Hematopoietic multipotent progenitor cell treated with erythropoietin and hydrocortisone succinate and interleukin-3 and kit ligand, for 15 days (in vitro differentiated cells): Measurements from ENCODE around the gene CAMK2D.
A peak's percentile ranks its signal among the peaks of the same experiment; 100 is the strongest.

ENCODE experiments used
- DNase-seq: peaks from one replicate; pipeline ENCODE4 v3.0.0-alpha.2; 2015; ENCODE audit warnings: low spot score

Gene CAMK2D

DNA sequence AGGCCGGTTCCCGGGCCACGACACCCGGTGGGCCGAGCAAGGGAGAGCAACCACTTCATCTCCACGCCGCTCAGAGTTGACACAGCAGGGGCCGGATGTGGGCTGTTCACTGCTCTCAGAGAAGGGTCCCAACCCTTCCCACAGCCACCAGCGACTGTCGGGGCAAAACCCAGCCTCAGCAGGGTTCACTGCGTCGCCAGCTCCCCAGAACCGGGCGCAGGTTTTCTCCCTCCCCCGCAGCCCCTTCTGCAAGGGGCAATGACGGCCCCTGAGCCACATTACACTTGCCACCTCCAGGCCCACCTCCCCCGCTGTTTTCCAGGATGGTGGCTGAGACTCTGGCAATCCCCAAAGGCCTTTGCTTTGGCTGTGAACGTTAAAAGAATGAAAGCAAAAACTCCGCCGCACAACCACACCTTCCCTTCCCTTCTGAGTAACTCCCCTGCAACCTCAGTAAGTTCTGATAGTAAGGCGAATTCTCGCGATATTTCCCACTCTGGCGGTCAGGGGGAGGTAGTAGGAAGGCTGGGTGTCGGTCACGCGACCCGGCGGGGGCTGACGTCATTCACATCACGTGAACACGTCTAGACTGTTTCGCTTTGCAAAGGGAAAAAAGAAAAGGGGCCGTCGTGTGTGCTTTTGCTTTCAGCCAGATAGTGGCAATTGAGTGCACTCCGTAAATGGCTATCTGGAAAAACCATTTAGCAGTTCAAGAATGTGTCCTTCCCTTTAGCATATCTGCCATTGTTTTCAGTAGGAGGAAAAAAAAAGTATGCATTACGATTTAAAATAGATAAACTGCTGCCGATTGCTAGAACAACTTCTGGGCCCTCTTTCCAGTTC is 869 bp upstream of the CAMK2D start:
- peak; percentile 86 for DNase-seq

DNA sequence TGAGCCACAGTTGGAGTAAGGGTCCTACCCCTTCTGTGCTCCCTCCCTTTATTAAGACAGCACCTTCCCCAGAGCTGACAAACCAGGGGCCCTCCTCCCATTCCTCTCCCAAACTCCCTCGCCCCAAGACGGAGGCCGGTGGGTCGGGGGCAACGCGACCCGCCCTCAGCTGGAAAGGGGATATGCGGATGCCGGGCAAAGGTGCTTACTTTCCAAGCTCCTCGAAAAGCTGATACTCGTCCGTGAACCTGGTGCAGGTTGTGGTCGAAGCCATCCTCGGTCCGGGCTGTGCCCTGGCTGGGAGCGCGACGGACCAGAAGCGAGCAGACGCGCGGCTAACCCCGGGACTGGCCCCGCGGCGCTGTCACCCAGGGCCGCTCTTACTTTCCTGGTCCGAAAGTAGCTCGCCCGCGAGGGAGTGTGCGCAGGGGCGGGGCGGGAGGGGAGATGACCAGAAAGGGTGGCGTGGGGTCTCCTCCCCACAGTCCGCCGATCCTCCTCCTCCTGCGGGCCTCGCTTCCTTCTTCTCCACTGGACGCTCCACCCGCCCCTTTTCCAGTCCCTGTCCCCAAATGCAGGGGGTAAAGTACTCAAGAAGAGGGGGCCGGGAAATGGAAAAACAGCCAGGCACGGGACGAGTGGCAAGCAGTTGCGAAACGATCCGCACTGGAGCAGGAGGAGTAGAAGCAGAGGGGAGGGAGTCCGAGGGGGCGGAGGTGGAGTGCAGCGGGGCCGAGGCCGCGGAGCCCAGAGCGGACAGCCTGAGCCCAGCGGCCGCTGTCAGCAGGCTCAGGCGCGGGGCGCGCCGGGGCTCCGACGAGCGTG is 531 bp downstream of the CAMK2D start:
- no peak for DNase-seq

DNA sequence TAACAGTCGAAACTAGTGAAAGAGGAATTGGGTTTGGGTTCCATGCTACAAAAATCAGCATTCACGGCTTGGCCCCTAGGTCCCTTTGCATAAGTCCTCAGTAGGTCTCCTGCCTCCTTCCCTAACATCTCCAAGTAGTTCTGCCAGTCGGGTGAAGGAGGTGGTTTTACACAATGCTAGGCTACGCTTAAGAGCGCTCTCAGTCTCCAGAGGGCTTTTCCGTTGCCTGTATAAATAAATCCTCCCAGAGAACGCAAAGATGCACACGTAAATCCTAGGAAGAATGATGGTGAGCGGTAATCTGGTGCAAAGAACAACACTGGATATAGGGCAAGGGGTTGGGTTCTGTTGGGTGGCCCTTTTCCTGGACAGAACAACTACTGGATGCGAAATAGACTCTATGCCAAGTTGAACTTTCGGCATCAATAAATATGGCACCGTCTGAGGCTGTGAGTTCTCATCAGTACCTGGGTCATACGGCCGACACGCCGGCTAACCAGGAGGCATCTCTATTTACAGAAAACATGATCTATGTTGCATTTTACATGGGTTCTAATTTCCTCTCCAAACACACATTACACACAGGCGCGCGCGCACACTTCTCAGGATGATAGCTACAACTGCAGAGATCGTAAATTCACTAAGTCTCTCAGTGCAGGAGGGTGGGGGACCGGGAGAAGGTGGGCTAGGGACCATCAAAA is 1.3 kb downstream of the CAMK2D start:
- no peak for DNase-seq

DNA sequence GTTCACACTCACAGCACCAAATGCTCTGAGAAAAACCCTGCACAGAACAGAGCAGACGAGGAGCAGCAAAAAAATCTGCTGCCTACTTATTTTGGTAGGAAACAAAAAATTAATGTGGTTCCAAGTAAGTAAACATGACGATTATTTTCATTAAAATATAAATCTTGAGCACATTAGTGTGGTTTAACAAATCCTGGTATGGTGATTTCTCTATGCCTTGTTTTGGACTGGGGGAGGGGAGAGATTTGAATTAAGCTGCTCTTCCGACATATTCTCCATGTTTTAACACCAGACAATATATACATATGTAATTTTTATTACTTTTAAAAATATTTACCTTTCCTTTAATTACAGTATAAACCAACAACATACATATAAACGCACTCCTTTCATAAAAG is 1.8 kb downstream of the CAMK2D start:
- DNase-seq: no peak

DNA sequence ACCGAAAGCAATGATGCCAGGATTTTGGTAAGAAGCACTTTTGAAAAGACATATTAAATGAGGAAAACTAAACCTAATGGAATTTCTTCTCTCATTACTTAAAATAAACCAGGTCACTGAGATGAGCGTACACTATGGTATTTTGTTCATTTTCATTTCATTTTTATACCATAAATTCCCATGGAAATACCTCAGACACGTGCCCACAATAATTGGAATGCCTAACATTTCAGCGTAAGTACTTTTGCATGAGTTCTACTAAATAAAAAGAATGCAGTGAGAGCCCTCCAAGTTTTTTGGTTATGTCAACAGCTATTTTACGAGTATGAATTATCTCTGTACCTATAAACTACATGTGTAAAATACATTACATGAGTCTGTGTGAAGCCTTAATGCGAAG is 3.2 kb downstream of the CAMK2D start:
- no peak for DNase-seq

DNA sequence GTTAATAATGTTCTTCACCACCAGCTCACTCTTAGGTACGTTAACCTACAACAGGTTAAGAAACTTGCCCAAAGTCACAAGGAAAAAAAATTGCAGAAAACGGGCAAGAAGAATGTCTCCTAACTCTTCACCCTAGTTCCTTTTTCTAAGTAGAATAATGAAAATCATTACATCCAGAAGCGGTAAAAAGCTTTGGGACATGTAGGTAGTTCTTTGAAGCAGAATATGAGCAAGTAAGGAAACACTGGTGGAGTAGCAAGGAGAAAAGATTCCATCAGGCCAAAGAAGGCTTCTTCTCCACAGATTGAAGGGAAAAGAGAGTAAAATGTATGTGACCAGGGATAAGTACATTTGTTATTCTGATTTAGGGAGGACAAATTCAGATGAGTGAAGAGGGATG is 4.1 kb downstream of the CAMK2D start:
- no peak for DNase-seq

DNA sequence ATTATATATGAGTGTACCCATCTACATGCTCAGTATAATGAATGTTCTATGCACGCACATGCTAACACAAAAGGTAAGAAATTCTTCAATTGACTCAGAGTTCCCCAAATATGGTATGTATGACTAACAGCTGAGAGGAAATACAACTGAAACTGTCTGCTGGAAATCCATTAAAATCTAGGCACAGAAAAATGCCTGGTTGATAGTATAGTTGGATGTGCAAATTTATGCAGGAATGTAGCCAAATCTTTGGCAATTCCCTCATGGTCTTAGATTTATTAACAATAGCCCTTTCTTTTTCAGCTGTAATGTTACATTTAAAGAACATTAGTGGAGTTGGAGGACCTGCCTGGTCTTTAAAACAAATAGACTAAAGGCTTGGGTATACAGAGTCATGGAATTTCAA is 5.5 kb downstream of the CAMK2D start:
- no peak for DNase-seq

DNA sequence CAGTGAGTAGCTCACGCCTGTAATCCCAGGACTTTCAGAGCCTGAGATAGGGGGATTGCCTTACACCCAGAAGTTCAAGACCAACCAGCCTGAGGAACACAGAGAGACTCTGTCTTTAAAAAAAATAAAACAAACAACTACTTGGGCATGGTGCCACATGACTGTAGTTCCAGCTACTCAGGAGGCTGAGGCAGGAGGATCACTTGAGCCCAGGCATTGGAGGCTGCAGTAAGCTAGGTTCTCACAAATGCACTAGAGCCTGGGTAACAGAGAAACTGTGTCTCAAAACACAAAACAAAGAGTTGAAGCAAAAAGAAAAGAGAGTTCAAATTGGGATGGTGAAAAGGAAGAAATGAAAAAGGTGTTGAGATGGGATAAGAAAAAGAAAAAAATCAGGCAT is 10.8 kb downstream of the CAMK2D start:
- no peak for DNase-seq

DNA sequence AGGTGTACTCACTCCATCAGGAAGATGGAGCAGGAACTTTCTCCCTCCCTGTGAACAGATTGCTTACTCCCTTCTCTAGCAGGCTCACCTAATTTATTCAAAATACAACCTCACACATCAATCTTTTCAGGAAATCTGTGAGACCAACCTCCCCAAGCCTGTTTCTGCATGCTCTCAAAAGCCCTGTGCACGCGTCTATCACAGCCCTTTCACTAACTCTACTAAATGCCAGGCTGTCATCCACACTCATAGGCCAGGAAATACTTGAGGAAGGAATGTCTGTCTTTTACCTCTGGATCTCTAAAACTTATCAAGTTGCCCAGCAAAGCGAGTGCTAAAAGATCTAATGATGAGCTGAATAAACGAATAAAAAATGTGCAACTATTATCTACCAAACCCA is 11.2 kb downstream of the CAMK2D start:
- no peak for DNase-seq

DNA sequence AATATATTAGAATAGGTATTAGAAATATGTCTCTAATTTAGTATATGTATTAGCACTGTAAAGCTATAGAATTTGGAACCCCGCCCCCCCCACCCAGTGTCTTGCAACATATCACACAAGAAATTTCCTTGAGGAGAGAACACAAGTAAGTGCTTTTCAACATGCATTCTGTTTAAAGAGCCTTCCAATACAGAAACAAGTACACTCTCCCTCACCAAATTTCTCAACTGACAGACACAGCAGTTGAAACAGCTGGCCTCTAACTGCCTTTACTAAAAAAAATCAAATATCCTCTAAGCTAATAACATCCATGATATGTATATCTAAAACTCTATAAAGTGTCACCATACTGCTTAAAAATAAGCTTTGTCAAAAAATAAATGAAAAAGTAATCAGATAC is 12.4 kb downstream of the CAMK2D start:
- no peak for DNase-seq

DNA sequence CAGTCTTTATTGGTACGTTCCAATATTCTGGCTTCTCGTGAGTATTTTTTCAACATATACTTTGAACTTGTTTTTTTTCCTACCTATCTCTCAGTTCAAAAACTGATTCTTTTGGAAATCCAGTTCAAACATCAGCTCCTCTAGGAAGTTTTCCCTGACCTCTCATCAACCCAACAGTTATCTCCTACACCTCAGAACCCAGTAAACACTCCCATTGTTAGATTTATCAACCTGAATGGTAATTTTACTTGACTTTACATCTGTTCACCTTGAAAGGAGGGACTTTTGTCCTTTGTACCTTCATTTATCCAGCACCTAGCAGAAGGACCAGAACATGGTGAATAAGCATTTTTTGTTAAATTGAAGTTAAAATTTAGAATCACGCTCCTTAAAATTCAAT is 13.6 kb downstream of the CAMK2D start:
- no peak for DNase-seq

DNA sequence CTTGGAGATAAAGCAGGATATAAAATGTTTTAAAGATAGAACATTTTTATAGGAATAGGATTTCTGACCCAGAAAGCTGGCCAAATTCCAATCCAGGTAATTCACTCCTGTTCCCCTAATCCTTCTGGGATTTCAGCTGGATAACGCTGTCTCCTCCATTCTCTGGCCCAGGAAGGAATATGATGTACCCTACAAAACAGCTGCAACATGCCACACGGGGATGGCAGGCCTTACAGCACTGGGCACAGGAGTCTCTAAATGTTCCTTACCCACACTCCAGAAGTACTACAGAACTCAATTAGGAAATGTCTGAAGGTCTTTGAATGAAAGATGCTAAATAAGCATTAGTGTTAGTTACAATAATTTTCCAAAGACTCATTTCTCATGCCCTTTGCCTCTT is 15.8 kb downstream of the CAMK2D start:
- no peak for DNase-seq

DNA sequence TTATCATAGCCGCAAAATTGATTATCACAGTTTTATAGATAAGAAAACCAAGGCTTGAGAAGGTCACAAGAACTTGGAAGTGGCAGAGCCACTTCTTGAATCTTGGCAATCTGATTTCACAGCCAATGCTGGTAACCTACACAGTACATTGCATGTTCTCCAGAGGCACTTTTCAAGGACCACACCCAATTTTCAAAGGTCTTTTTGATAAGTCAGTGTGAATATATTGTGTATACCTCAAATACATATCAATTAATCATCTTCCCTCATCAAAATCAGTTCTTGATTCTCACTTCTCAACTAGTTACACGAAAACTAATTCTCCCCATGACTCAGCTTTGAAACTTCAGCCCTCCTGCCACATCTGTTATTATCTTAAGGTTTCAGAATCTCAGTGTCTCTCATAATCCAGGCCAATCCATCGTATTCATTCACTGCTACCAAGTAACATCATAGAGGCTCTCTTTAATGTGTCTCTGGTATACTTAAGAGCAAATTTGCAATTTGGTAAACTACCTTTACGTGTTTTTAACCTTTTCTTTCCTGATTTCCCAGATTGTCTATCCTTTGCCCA is 16.8 kb downstream of the CAMK2D start:
- no peak for DNase-seq

DNA sequence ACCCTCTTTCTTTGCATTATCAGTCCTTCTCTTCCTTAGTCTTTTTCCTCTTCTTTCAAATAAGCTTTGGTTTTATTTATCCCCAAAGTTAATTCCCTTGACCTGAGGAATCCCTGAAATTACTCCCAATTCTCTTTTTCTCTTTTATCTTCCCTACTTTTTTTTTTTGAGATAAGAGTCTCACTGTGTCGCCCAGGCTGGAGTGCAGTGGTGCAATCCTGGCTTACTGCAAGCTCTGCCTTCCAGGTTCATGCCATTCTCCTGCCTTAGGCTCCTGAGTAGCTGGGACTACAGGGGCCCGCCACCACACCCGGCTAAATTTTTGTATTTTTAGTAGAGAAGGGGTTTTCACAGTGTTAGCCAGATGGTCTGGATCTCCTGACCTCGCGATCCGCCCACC is 17.8 kb downstream of the CAMK2D start:
- no peak for DNase-seq

DNA sequence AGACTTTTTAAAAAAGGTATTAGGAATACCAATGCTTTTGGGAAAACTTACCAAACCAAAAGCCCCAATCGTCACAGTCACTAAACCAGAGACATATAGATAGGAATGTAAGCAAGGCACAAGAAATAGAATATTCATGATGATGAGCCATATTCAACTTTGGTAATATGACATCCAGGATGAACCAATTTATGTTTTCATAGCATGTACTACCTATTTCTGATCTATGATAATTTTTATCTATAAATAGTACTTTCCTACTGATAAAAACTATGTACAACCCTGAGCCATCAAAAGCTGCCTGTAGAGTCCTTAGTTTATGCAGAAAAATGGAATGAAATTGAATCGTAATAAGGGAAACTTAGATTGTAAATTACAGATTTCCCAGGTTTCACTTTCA is 18.9 kb downstream of the CAMK2D start:
- DNase-seq: no peak

DNA sequence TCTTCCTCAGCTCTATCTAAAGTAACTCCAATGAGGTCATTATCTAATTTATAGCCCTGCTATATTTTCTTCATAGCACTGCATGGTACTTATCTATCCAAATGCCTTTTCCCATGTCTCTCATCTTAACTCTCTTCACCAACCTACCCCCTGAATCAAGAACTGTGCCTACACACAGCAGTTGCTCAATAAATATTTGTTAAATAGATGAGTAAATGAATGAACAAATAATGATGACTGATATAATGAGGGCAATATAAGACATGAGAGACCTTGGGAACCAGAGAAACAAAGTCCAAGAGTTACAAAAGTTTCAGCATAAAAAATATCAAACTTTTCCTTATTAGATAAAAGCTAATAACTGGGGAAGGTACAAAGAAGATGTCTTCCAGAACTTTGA is 19.6 kb downstream of the CAMK2D start:
- no peak for DNase-seq

DNA sequence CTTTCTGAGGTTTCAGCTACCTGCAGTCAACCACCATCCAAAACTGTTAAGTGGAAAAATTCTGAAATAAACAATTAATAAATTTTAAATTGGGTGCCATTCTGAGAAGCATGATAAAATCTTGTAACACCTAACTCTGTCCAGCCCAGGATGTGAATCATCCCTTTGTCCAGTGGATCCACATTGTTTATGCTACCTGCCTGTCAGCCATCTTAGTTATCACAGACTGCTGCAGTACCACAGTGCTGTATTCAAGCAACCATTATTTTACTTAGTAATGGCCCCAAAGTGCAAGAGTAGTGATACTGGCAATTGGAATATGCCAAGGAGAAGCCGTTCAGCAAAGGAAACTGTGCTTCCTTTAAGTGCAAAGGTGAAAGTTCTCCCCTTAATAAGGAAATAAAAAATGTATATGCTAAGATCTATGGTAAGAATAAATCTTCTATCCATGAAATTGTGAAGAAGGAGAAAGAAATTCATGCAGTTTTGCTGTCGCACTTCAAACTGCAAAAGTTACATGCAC is 20.6 kb downstream of the CAMK2D start:
- DNase-seq: no peak

DNA sequence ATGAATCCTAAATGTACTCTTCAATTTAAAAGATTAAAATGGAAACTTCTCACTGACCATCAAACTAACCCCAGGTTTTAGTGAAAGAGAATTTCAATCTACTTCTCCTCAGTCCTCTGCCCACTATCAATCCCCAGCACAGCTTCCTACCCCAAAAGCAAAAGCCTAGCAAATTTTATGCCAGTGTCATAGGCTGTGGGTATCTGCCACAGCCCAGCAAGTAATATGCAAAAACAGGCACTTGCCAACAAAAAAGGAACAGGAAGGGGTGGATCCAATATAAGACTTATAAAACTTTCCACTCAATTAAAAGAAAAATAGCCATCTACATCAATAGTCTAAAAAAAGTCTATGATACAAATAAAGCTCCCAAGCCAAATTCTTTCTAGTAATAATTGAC is 22.3 kb downstream of the CAMK2D start:
- DNase-seq: no peak

DNA sequence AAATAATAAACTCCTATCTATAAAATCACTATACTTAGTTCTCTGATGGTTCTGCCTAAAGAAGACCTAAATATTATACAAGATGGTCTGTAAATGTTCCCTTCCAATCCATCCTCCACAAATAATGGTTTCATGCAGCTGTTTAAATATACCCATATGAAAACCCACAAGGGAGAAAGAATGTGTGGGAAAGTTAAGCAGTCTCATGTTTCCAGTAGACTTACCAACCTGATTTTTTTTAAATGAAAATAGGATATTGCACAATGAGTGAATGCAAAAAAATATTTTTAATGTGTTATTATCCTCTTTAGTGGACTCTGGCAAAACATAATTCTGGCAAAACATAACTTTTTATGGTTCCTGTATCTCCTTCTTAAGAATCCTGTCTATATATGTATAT is 23.3 kb downstream of the CAMK2D start:
- DNase-seq: no peak

DNA sequence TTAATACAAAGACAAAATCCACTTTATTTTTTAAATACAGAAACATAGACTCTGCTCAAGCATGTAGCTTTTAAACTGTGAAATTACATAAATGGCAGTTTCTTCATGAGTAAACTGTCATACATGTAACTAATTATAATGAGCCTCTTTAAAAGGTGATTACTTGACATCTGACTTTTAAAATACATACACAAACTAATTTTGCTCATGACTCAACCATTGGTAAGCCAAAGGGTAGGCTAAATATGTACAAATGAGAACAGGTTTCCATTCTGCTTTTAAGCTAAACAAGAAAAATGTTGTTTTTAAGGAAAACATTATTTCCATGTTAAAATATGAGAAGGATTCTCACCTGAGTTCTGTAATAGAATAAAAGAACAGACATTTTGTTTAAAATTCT is 27.9 kb downstream of the CAMK2D start:
- DNase-seq: no peak

DNA sequence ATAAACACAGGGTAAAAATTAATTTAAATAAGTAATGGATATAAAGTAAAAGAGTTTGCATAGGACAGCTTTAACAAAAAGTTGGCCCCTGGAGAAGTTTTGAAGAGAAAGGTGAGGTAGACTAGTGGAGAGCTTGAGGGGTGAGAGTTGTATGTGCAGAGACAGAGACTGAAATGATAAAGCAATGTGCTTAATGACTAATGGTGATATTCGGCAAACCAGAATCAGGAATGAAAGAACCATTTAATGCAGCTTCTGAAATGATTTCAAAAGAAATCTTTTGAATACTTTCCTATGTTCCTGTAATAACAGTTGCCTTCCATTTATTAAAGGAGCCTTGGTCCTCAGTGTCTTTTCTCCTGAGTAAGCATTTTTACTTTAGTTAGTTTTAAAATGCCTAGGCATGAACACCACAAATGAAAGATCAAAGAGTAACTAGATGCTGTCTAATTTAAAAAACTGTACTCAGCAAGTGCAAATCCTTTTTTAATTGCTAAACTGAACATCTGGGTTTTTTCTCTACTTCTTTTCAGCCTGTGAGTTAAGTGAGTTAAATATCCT is 28.5 kb downstream of the CAMK2D start:
- no peak for DNase-seq
